H54 (cell line): ENCODE results near the gene HNRNPA2B1.
"Not testable (repeated sequence)": the region's sequence is repeated elsewhere in the genome, so short reads cannot be mapped to it uniquely, and the experiment has no call there.

Experiments
- DNase-seq: peaks from one replicate; pipeline ENCODE4 v3.0.0; 2011; ENCODE audit warnings: low spot score, mixed read lengths; ENCODE audit not compliant: insufficient read length
- FAIRE-seq: peaks from 3 replicates; lab custom pipeline; 2011; peaks lifted over from hg19 to GRCh38; lab: Jason Lieb, UNC
- POLR2A ChIP-seq: IDR thresholded peaks from 2 replicates; pipeline ENCODE4 v1.6.1; 2011; ENCODE audit warnings: low read depth, mild to moderate bottlenecking, low read length

Gene HNRNPA2B1

DNA sequence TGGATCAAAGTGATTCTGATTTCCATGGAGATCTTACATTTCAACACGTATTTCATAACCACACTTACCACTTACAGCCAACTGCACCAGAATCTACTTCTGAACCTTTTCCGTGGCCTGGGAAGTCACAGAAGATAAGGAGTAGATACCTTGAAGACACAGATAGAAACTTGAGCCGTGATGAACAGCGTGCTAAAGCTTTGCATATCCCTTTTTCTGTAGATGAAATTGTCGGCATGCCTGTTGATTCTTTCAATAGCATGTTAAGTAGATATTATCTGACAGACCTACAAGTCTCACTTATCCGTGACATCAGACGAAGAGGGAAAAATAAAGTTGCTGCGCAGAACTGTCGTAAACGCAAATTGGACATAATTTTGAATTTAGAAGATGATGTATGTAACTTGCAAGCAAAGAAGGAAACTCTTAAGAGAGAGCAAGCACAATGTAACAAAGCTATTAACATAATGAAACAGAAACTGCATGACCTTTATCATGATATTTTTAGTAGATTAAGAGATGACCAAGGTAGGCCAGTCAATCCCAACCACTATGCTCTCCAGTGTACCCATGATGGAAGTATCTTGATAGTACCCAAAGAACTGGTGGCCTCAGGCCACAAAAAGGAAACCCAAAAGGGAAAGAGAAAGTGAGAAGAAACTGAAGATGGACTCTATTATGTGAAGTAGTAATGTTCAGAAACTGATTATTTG, 15.3 kb downstream of the HNRNPA2B1 start:
- no peak for TF ChIP-seq POLR2A
- DNase-seq (no peak), FAIRE-seq (no peak)

DNA sequence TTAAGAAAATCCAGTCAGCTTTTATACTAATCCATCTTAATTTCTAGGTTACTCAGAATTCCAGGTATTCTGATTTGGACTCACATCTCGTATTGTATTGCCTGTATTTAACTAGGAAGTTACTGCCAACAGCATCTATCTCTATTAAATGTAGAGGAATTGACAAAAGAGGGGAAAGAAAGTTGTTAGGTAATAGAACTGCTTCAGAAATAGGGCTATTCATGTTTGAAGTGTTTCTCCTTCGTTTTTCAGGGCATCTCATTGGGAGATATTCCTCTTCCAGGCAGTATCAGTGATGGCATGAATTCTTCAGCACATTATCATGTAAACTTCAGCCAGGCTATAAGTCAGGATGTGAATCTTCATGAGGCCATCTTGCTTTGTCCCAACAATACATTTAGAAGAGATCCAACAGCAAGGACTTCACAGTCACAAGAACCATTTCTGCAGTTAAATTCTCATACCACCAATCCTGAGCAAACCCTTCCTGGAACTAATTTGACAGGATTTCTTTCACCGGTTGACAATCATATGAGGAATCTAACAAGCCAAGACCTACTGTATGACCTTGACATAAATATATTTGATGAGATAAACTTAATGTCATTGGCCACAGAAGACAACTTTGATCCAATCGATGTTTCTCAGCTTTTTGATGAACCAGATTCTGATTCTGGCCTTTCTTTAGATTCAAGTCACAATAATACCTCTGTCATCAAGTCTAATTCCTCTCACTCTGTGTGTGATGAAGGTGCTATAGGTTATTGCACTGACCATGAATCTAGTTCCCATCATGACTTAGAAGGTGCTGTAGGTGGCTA, 16.1 kb downstream of the HNRNPA2B1 start:
- DNase-seq, FAIRE-seq: not testable (repeated sequence)

DNA sequence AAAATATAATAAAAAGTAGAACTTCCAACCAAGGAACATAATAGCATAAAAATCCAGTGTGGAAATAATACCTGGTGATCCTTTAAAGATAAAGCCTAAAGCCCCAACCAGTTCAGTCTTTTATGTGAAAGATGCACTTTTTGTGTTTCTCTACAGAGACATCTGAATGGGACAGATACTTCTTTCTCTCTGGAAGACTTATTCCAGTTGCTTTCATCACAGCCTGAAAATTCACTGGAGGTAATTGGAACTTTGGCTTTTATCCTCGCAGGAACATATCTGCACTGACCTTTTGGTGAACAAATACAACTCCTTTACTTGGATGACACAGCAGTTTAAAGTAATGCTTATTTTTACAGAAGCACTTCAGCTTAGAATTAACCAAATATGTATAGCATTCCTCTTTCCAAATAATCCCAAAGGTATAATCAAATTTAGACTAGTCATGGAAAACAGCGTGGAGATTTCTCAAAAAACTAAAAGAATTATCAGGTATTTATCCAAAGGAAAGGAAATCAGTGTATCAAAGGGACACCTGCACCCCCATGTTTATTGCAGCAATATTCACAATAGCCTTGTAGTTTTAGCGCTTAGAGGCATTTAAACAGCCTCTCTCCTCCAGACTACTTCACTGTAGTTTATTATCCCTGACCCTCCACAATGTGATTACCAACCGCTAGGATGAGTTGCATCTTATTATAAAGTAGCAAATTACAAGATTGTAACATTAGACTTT, 16.8 kb downstream of the HNRNPA2B1 start:
- TF ChIP-seq POLR2A = no peak
- DNase-seq = no peak
- no peak for FAIRE-seq

DNA sequence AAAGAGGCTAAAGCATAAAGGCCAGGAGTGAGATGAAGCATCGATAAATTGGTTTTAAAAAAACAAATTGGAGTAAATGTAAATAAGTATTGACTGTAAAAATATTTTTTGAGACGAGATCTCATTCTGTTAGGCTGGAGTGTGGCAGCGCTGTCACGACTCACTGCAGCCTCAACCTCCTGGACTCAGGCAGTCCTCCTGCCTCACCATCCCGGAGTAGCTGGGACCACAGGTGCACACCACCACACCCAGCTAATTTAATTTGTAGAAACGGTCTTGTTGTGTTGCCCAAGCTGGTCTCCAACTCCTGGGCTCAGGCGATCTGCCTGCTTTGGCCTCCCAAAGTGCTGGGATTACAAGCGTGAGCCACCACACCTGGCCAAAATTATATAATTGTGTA, 17.8 kb downstream of the HNRNPA2B1 start:
- no peak for TF ChIP-seq POLR2A
- no peak for DNase-seq
- no peak for FAIRE-seq

DNA sequence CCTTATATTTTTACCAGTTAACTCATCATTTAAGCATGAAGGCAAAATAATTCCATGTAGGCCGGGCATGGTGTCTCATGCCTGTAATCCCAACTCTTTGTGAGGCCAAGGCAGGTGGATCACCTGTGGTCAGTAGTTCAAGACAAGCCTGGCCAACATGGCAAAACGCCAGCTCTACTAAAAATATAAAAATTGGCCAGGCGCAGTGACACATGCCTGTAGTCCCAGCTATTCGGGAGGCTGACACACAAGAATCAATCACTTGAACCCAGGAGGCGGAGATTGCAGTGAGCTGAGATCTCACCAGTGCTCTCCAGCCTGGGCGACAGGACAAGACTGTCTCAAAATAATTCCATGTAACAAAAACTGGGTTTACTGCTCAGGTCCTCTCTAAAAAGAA, 18.3 kb downstream of the HNRNPA2B1 start:
- FAIRE-seq (no peak), DNase-seq (no peak)
- TF ChIP-seq POLR2A = no peak

DNA sequence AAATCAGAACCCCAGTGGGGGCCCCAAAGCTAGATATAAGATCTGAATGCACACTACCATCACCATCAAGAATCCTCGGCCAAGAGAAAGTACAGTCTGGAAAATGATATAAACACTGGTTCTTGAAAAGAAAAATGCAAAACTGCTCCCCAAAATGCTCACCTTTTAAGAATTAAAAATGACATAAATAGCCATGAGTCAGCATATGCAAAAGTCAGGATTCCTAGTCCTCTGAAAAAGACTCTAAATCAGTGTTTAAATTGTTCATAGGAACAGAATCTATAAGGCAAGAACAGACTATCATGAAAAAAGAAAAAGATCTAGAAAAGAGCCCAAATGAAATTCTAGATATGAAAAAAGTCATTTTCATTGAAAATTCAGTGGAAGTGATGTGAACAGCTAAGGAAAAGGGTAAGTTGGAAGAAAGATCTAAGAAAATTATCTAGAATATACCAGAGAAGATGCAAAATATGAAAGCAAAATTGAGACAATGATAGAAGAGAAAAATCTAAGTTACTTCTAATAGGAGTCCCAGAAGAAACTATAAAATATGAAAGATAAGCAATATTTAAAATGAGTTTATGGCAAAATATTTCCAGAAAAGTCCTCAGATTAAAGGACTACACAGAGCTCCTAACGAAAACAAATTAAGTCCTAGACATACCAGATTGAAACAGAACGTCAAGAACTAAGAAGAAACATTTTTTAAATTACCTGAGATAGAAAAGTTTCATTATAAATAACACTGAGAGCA, 18.9 kb downstream of the HNRNPA2B1 start:
- no peak for FAIRE-seq

DNA sequence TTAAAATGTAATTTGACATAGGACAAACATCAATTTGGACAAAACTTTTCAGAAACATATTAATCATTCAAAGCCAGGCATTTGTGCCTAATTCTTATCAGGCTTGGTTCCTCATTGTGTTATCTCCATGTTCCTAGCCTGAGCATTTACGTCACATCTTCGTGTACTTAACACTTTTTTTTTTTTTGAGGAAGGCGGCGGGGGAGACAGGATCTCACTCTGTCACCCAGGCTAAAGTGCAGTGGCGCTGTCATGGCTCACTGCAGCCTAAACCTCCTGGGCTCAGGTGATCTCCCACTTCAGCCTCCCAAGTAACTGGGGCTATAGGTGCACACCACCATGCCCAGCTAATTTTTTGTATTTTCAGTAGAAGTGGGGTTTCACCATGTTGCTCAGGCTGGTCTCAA, 19.8 kb downstream of the HNRNPA2B1 start:
- TF ChIP-seq POLR2A = no peak
- DNase-seq (no peak), FAIRE-seq (no peak)

More for the DNA sequence above, 18.9 kb downstream of the HNRNPA2B1 start:
- TF ChIP-seq POLR2A = no peak
- no peak for DNase-seq

DNA sequence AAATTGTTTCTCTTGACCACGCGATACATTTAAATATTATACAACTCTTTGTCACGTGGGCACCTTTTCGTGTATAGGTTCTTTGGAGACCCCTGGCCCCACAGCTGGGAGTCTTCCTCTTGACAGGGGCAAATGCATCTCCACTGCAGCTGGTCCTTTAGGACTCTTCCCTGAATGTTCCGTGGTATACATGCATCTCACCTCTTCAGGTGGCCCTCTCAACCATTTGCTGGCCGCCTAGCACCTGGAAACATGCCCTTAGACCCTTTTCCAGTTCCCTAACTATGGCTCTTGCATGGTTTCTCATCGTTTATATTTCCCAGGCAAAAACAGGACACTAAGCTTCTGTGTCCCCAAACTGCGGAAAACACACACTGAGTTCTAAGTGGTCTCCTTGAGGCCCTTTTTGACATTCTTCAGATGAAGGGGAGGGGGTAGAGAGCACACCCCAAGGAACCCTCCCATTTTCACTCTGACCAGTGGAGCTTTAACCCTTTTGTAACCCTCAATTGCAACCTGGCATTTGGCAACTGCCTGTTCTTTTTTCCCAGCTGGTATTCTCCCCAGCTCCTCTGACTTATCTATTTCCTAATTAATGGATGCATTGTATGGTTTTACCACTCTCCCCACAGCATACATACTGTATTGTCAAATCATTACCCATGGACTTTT, 20.6 kb downstream of the HNRNPA2B1 start:
- FAIRE-seq = no peak
- no peak for DNase-seq
- TF ChIP-seq POLR2A = no peak

DNA sequence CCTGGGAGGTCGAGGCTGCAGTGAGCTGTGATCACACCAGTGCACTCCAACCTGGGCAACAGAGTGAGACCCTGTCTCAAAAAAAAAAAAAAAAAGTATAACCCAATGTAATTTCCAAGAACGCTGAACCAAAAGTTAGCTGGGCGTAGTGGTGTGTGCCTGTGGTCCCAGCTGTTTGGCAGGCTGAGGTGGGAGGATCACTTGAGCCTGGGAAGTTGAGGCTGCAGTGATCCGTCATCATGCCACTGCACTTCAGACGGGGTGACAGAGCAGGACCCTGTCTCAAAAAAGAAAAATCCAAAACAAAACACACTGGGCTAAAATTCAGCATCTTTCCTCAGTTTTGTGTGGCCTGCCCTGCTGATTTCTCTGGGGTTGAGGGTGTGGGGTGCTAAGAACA, 21.1 kb downstream of the HNRNPA2B1 start:
- TF ChIP-seq POLR2A = no peak
- DNase-seq = no peak
- FAIRE-seq = no peak

DNA sequence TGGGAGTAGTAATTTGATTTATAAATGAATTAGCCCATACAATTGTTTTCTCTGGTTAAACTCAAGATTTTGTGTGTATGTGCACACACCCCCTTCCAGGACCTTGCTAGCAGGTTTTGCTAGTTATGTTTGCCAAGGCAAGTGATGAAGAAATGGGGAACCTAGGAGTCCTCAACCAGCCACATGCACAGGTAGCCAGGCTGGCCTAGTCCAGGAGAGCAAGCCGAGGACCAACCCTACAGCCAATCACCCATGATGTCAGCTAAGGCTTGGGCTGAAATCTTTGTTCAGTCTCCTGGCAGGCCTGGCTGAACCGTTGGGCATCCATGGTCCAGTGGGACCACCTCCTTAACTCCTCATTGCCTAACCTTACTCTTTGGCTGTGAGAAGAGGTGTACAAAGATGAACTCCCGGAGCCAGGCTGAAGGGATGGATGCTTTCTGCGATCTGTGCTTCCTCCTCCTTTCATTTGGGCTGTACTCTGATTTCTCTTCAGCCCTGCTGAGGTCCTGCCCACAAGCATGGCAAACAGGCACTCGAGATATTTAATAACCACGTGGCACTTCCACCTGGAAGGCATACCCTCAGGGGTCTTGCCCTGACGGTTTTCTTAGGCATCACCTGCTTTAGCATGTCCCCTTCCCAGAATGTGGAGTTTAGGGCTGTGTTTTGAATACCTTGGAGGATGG, 22.1 kb downstream of the HNRNPA2B1 start:
- FAIRE-seq = no peak
- TF ChIP-seq POLR2A = no peak

DNA sequence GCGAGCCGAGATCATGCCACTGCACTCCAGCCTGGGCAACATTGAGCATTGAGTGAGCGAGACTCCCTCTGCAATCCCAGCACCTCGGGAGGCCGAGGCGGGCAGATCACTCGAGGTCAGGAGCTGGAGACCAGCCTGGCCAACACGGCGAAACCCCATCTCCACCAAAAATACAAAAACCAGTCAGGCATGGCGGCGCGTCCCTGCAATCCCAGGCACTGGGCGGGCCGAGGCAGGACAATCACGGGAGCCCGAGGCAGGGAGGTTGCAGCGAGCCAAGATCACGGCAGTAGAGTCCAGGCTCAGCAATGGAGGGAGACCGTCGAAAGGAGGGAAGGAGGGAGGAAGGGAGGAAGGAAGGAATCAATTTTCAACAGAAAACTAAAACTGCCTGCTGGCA, 23.3 kb downstream of the HNRNPA2B1 start:
- FAIRE-seq = not testable (repeated sequence)

More for the DNA sequence above, 22.1 kb downstream of the HNRNPA2B1 start:
- no peak for DNase-seq

DNA sequence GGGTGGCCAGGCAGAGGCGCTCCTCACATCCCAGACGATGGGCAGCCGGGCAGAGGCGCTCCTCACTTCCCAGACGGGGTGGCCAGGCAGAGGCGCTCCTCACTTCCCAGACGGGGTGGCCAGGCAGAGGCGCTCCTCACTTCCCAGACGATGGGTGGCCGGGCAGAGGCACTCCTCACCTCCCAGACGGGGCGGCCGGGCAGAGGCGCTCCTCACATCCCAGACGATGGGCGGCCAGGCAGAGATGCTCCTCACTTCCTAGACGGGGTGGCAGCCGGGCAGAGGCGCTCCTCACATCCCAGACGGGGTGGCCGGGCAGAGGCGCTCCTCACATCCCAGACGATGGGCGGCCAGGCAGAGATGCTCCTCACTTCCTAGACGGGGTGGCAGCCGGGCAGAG, 23.9 kb downstream of the HNRNPA2B1 start:
- DNase-seq, FAIRE-seq: not testable (repeated sequence)

More for the DNA sequence above, 23.3 kb downstream of the HNRNPA2B1 start:
- not testable (repeated sequence) for DNase-seq

DNA sequence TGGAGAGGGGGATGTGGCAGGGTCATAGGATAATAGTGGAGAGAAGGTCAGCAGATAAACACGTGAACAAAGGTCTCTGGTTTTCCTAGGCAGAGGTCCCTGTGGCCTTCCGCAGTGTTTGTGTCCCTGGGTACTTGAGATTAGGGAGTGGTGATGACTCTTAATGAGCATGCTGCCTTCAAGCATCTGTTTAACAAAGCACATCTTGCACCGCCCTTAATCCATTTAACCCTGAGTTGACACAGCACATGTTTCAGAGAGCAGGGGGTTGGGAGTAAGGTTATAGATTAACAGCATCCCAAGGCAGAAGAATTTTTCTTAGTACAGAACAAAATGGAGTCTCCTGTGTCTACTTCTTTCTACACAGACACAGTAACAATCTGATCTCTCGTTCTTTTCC, 24.6 kb downstream of the HNRNPA2B1 start:
- FAIRE-seq = not testable (repeated sequence)

More for the DNA sequence above, 24.6 kb downstream of the HNRNPA2B1 start:
- not testable (repeated sequence) for DNase-seq
